Measurements from ENCODE around the gene SLC23A1. TPM values are rescaled to one million over a fixed set of nuclear protein-coding genes. Genes with fewer than 3 reads are reported as not detected.

SLC23A1 gene
- total and polyA plus RNA-seq, 9 of the 15 experiments (the other 6 are each of a cell fraction or from before 2014, with no cell fraction given): 0.03 to 0.20 (median 0.05) TPM; not detected in 5

DNA sequence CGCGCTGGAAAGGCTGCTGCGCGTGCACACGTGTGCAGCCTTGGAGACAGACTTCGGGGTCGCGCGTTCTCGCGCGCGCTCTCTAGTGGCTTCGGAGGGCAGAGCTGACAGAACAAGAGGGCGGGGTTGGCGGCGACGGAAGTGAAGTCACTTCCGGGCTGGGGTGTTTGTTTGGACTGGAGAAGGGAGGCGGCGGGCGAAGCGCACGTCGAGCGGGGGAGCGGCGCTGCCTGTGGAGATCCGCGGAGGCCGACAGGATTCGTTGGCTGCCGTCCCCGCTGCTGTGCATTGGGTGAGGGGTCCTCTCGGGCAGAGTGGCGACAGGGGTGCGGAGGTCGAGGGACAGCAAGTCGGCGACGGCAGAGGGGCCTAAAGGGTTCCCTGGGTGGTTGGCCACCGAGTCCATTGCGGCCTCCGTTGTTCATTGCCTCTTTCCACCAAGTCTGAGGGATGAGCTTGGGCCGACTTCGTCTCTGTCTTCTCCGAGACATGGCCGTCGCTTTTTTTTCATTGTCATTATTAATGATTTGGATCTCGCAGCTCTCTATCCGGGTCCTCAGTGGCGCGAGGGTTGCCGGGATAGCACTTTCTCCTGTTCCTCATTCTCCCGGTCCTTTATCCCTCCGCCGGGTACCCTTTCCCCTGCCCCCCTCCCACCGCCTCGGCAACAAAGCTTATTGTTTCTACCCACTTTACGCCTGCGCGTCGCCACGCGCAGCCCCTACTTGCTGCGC, 41.2 kb downstream of the SLC23A1 start, which contains the start of gene PAIP2 (continued):
- TF ChIP-seq PTTG1 (tag; IDR thresholded peaks at IDR 0.05; ENCODE audit: low read depth) (no peak), FUS (optimal IDR thresholded peaks at IDR 0.05; ENCODE audit: low read depth, low read length) (no peak), MTF1 (CRISPR knock-in tag; IDR thresholded peaks at IDR 0.05; ENCODE audit: borderline replicate concordance) (no peak), GATAD2B (IDR thresholded peaks at IDR 0.05; ENCODE audit: borderline replicate concordance) (no peak), NCOA1 (IDR thresholded peaks at IDR 0.05; ENCODE audit: low read depth) (0 out of 2 replicates have a peak, but pooled peaks have one; percentile 62), POLR2H (tag; IDR thresholded peaks at IDR 0.05; ENCODE audit: low read depth) (peak; percentile 86), CBFA2T3 (IDR thresholded peaks at IDR 0.05) (no peak; the same call in 1 of the 2 replicates), MXI1 (IDR thresholded peaks at IDR 0.05; ENCODE audit: low read depth, low read length) (peak; percentile 78; the same call in 1 of the 2 replicates), GTF2A2 (tag; IDR thresholded peaks at IDR 0.05) (no peak), ZNF778 (CRISPR knock-in tag; IDR thresholded peaks at IDR 0.05) (no peak), ARID2 (IDR thresholded peaks at IDR 0.05) (no peak; the same call in 1 of the 2 replicates)
- TF ChIP-seq, protein P1, sequence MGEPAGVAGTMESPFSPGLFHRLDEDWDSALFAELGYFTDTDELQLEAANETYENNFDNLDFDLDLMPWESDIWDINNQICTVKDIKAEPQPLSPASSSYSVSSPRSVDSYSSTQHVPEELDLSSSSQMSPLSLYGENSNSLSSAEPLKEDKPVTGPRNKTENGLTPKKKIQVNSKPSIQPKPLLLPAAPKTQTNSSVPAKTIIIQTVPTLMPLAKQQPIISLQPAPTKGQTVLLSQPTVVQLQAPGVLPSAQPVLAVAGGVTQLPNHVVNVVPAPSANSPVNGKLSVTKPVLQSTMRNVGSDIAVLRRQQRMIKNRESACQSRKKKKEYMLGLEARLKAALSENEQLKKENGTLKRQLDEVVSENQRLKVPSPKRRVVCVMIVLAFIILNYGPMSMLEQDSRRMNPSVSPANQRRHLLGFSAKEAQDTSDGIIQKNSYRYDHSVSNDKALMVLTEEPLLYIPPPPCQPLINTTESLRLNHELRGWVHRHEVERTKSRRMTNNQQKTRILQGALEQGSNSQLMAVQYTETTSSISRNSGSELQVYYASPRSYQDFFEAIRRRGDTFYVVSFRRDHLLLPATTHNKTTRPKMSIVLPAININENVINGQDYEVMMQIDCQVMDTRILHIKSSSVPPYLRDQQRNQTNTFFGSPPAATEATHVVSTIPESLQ (CRISPR knock-in tag; IDR thresholded peaks at IDR 0.05): no peak
- TF ChIP-seq, protein P2, sequence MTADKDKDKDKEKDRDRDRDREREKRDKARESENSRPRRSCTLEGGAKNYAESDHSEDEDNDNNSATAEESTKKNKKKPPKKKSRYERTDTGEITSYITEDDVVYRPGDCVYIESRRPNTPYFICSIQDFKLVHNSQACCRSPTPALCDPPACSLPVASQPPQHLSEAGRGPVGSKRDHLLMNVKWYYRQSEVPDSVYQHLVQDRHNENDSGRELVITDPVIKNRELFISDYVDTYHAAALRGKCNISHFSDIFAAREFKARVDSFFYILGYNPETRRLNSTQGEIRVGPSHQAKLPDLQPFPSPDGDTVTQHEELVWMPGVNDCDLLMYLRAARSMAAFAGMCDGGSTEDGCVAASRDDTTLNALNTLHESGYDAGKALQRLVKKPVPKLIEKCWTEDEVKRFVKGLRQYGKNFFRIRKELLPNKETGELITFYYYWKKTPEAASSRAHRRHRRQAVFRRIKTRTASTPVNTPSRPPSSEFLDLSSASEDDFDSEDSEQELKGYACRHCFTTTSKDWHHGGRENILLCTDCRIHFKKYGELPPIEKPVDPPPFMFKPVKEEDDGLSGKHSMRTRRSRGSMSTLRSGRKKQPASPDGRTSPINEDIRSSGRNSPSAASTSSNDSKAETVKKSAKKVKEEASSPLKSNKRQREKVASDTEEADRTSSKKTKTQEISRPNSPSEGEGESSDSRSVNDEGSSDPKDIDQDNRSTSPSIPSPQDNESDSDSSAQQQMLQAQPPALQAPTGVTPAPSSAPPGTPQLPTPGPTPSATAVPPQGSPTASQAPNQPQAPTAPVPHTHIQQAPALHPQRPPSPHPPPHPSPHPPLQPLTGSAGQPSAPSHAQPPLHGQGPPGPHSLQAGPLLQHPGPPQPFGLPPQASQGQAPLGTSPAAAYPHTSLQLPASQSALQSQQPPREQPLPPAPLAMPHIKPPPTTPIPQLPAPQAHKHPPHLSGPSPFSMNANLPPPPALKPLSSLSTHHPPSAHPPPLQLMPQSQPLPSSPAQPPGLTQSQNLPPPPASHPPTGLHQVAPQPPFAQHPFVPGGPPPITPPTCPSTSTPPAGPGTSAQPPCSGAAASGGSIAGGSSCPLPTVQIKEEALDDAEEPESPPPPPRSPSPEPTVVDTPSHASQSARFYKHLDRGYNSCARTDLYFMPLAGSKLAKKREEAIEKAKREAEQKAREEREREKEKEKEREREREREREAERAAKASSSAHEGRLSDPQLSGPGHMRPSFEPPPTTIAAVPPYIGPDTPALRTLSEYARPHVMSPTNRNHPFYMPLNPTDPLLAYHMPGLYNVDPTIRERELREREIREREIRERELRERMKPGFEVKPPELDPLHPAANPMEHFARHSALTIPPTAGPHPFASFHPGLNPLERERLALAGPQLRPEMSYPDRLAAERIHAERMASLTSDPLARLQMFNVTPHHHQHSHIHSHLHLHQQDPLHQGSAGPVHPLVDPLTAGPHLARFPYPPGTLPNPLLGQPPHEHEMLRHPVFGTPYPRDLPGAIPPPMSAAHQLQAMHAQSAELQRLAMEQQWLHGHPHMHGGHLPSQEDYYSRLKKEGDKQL (CRISPR knock-in tag; IDR thresholded peaks at IDR 0.05; ENCODE audit: borderline replicate concordance): no peak
- TF ChIP-seq, protein P3, sequence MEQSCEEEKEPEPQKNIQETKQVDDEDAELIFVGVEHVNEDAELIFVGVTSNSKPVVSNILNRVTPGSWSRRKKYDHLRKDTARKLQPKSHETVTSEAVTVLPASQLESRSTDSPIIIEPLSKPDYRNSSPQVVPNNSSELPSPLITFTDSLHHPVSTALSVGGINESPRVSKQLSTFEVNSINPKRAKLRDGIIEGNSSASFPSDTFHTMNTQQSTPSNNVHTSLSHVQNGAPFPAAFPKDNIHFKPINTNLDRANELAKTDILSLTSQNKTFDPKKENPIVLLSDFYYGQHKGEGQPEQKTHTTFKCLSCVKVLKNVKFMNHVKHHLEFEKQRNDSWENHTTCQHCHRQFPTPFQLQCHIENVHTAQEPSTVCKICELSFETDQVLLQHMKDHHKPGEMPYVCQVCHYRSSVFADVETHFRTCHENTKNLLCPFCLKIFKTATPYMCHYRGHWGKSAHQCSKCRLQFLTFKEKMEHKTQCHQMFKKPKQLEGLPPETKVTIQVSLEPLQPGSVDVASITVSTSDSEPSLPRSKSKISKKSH (CRISPR knock-in tag; IDR thresholded peaks at IDR 0.05): no peak
- TF ChIP-seq, protein P4, sequence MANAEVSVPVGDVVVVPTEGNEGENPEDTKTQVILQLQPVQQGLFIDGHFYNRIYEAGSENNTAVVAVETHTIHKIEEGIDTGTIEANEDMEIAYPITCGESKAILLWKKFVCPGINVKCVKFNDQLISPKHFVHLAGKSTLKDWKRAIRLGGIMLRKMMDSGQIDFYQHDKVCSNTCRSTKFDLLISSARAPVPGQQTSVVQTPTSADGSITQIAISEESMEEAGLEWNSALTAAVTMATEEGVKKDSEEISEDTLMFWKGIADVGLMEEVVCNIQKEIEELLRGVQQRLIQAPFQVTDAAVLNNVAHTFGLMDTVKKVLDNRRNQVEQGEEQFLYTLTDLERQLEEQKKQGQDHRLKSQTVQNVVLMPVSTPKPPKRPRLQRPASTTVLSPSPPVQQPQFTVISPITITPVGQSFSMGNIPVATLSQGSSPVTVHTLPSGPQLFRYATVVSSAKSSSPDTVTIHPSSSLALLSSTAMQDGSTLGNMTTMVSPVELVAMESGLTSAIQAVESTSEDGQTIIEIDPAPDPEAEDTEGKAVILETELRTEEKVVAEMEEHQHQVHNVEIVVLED (CRISPR knock-in tag; IDR thresholded peaks at IDR 0.05): 0 out of 2 replicates have a peak, but pooled peaks have one; percentile 14
